Measurements from ENCODE around the gene TYW3. TPM values are rescaled to one million over a fixed set of nuclear protein-coding genes. Genes with fewer than 3 reads are reported as not detected.
"Not testable (repeated sequence)": the region's sequence is repeated elsewhere in the genome, so short reads cannot be mapped to it uniquely, and the experiment has no call there.

The TYW3 gene
- total RNA-seq, 2 experiments from 2014 or later: 38.7 to 39.0 TPM

- H3K9me3 Mint-ChIP-seq: peaks cover 20% of the 10 kb centered on the region
- H3K4me3 Mint-ChIP-seq: no peak overlapping the region
- peaks cover 73% of the 10 kb centered on the region for H3K36me3 Mint-ChIP-seq
- no peak for DNase-seq
- no peak overlapping the region for H3K27ac Mint-ChIP-seq
- H3K27me3 Mint-ChIP-seq: no peaks in the 10 kb centered on the region
- peaks cover 1% of the 10 kb centered on the region for H3K4me1 Mint-ChIP-seq
Measured at GRCh38 chr1:74753104-74753503, 20.2 kb downstream of the TYW3 start.

- Mint-ChIP-seq H3K27ac (no peak overlapping the region), H3K27me3 (no peaks in the 10 kb centered on the region), H3K4me1 (no peaks in the 10 kb centered on the region), H3K9me3 (peaks cover 21% of the 10 kb centered on the region), H3K4me3 (no peak overlapping the region), H3K36me3 (peaks cover 77% of the 10 kb centered on the region)
- no peak for DNase-seq
Measured at GRCh38 chr1:74755475-74755874, 22.5 kb downstream of the TYW3 start.

- H3K27me3 Mint-ChIP-seq, H3K4me3 Mint-ChIP-seq, DNase-seq, H3K27ac Mint-ChIP-seq, H3K4me1 Mint-ChIP-seq: not testable (repeated sequence)
- Mint-ChIP-seq H3K9me3 (peaks cover 21% of the 10 kb centered on the region), H3K36me3 (peaks cover 80% of the 10 kb centered on the region)
Measured at GRCh38 chr1:74756650-74757049, 23.7 kb downstream of the TYW3 start.

GRCh38 chr1:74763807-74764206, 30.9 kb downstream of the TYW3 start:
- H3K4me1 Mint-ChIP-seq: peaks cover 13% of the 10 kb centered on the region
- no peak for DNase-seq
- H3K36me3 Mint-ChIP-seq: peaks cover 44% of the 10 kb centered on the region
- no peaks in the 10 kb centered on the region for H3K27me3 Mint-ChIP-seq
- peak overlapping the region; percentile 55 for H3K27ac Mint-ChIP-seq
- H3K9me3 Mint-ChIP-seq: no peaks in the 10 kb centered on the region
- no peak overlapping the region for H3K4me3 Mint-ChIP-seq

- no peak overlapping the region for H3K27ac Mint-ChIP-seq
- no peak for DNase-seq
- H3K4me3 Mint-ChIP-seq: no peak overlapping the region
Measured at GRCh38 chr1:74766579-74766978, 33.6 kb downstream of the TYW3 start.

GRCh38 chr1:74767490-74767889, 34.5 kb downstream of the TYW3 start:
- Mint-ChIP-seq H3K36me3 (peaks cover 18% of the 10 kb centered on the region), H3K4me3 (no peak overlapping the region)

More at GRCh38 chr1:74766579-74766978, 33.6 kb downstream of the TYW3 start:
- peaks cover 23% of the 10 kb centered on the region for H3K36me3 Mint-ChIP-seq
- H3K9me3 Mint-ChIP-seq: no peaks in the 10 kb centered on the region
- H3K27me3 Mint-ChIP-seq: no peaks in the 10 kb centered on the region
- H3K4me1 Mint-ChIP-seq: peaks cover 13% of the 10 kb centered on the region

GRCh38 chr1:74771913-74772515, 39.1 kb downstream of the TYW3 start:
- no peak for DNase-seq
- peaks cover 3% of the 10 kb centered on the region for H3K27me3 Mint-ChIP-seq
- no peaks in the 10 kb centered on the region for H3K9me3 Mint-ChIP-seq
- no peaks in the 10 kb centered on the region for H3K36me3 Mint-ChIP-seq
- H3K4me3 Mint-ChIP-seq: no peak overlapping the region
- H3K27ac Mint-ChIP-seq: no peak overlapping the region
- H3K4me1 Mint-ChIP-seq: no peaks in the 10 kb centered on the region

More at GRCh38 chr1:74767490-74767889, 34.5 kb downstream of the TYW3 start:
- no peak for DNase-seq
- H3K27ac Mint-ChIP-seq: no peak overlapping the region
- peaks cover 10% of the 10 kb centered on the region for H3K4me1 Mint-ChIP-seq
- H3K9me3 Mint-ChIP-seq: no peaks in the 10 kb centered on the region
- no peaks in the 10 kb centered on the region for H3K27me3 Mint-ChIP-seq

GRCh38 chr1:74772945-74773344, 40.0 kb downstream of the TYW3 start:
- H3K27me3 Mint-ChIP-seq: peaks cover 3% of the 10 kb centered on the region
- H3K36me3 Mint-ChIP-seq: no peaks in the 10 kb centered on the region
- H3K9me3 Mint-ChIP-seq: no peaks in the 10 kb centered on the region
- DNase-seq: no peak
- no peaks in the 10 kb centered on the region for H3K4me1 Mint-ChIP-seq
- no peak overlapping the region for H3K27ac Mint-ChIP-seq
- H3K4me3 Mint-ChIP-seq: no peak overlapping the region

- H3K9me3 Mint-ChIP-seq: no peaks in the 10 kb centered on the region
- no peaks in the 10 kb centered on the region for H3K4me1 Mint-ChIP-seq
- H3K27ac Mint-ChIP-seq: no peak overlapping the region
- DNase-seq: no peak
- peaks cover 7% of the 10 kb centered on the region for H3K27me3 Mint-ChIP-seq
- no peak overlapping the region for H3K4me3 Mint-ChIP-seq
- H3K36me3 Mint-ChIP-seq: no peaks in the 10 kb centered on the region
Measured at GRCh38 chr1:74773582-74773981, 40.6 kb downstream of the TYW3 start.

- Mint-ChIP-seq H3K9me3 (no peaks in the 10 kb centered on the region), H3K4me3 (no peak overlapping the region), H3K27ac (no peak overlapping the region), H3K27me3 (peaks cover 15% of the 10 kb centered on the region), H3K4me1 (no peaks in the 10 kb centered on the region), H3K36me3 (no peaks in the 10 kb centered on the region)
- DNase-seq: no peak
Measured at GRCh38 chr1:74775735-74776134, 42.8 kb downstream of the TYW3 start.

GRCh38 chr1:74777525-74777924, 44.6 kb downstream of the TYW3 start:
- H3K27me3 Mint-ChIP-seq: peaks cover 17% of the 10 kb centered on the region
- H3K27ac Mint-ChIP-seq: no peak overlapping the region
- H3K36me3 Mint-ChIP-seq: no peaks in the 10 kb centered on the region
- DNase-seq: no peak
- H3K4me1 Mint-ChIP-seq: no peaks in the 10 kb centered on the region
- H3K9me3 Mint-ChIP-seq: no peaks in the 10 kb centered on the region
- no peak overlapping the region for H3K4me3 Mint-ChIP-seq

GRCh38 chr1:74779750-74780149, 46.8 kb downstream of the TYW3 start:
- no peak overlapping the region for H3K4me3 Mint-ChIP-seq
- peaks cover 19% of the 10 kb centered on the region for H3K27me3 Mint-ChIP-seq
- no peaks in the 10 kb centered on the region for H3K9me3 Mint-ChIP-seq
- DNase-seq: no peak
- no peak overlapping the region for H3K27ac Mint-ChIP-seq
- H3K4me1 Mint-ChIP-seq: no peaks in the 10 kb centered on the region
- no peaks in the 10 kb centered on the region for H3K36me3 Mint-ChIP-seq

GRCh38 chr1:74780594-74780993, 47.6 kb downstream of the TYW3 start:
- Mint-ChIP-seq H3K36me3 (no peaks in the 10 kb centered on the region), H3K27ac (no peak overlapping the region), H3K9me3 (no peaks in the 10 kb centered on the region), H3K27me3 (peaks cover 20% of the 10 kb centered on the region), H3K4me1 (no peaks in the 10 kb centered on the region), H3K4me3 (no peak overlapping the region)
- no peak for DNase-seq

GRCh38 chr1:74785944-74786343, 53.0 kb downstream of the TYW3 start:
- Mint-ChIP-seq H3K4me3 (no peak overlapping the region), H3K36me3 (no peaks in the 10 kb centered on the region), H3K27ac (no peak overlapping the region), H3K9me3 (peaks cover 2% of the 10 kb centered on the region), H3K4me1 (no peaks in the 10 kb centered on the region), H3K27me3 (peaks cover 15% of the 10 kb centered on the region)
- no peak for DNase-seq

GRCh38 chr1:74790453-74790852, 57.5 kb downstream of the TYW3 start:
- Mint-ChIP-seq H3K9me3 (peaks cover 2% of the 10 kb centered on the region), H3K36me3 (no peaks in the 10 kb centered on the region), H3K27ac (no peak overlapping the region), H3K4me1 (no peaks in the 10 kb centered on the region), H3K4me3 (no peak overlapping the region), H3K27me3 (peaks cover 16% of the 10 kb centered on the region)
- no peak for DNase-seq

GRCh38 chr1:74791491-74791890, 58.5 kb downstream of the TYW3 start:
- Mint-ChIP-seq H3K36me3 (no peaks in the 10 kb centered on the region), H3K9me3 (peaks cover 2% of the 10 kb centered on the region), H3K4me1 (no peaks in the 10 kb centered on the region), H3K27me3 (peaks cover 11% of the 10 kb centered on the region), H3K4me3 (no peak overlapping the region), H3K27ac (no peak overlapping the region)
- DNase-seq: no peak

Measured in activated naive CD8-positive, alpha-beta T cell treated with anti-CD3 and anti-CD28 coated beads for 36 hours (primary cell).